GM21786 (cell line): ENCODE measurements around the gene JAZF1.

Source experiments
- ATAC-seq: cut with Tn5 transposase; IDR thresholded peaks from one replicate; pipeline ENCODE4 v1.9.1; 2021; ENCODE audit not compliant: unreplicated experiment

JAZF1 gene

GRCh38 chr7:28166982-28167715 lies 13.4 kb downstream of the JAZF1 start:
- no peak for ATAC-seq

- ATAC-seq: no peak
Observed at GRCh38 chr7:28165961-28166955, 14.3 kb downstream of the JAZF1 start.

- no peak for ATAC-seq
Observed at GRCh38 chr7:28165261-28165660, 15.3 kb downstream of the JAZF1 start.

GRCh38 chr7:28163949-28164348 lies 16.6 kb downstream of the JAZF1 start:
- no peak for ATAC-seq

GRCh38 chr7:28161331-28161730 lies 19.3 kb downstream of the JAZF1 start:
- no peak for ATAC-seq

GRCh38 chr7:28160551-28160991 lies 20.0 kb downstream of the JAZF1 start:
- ATAC-seq: no peak

GRCh38 chr7:28157831-28158416 lies 22.7 kb downstream of the JAZF1 start:
- no peak for ATAC-seq

- ATAC-seq: no peak
Observed at GRCh38 chr7:28157076-28157745, 23.4 kb downstream of the JAZF1 start.

- no peak for ATAC-seq
Observed at GRCh38 chr7:28156401-28156800, 24.2 kb downstream of the JAZF1 start.

- ATAC-seq: no peak
Observed at GRCh38 chr7:28155964-28156363, 24.6 kb downstream of the JAZF1 start.

GRCh38 chr7:28155019-28155660 lies 25.5 kb downstream of the JAZF1 start:
- ATAC-seq: peak; percentile 85

GRCh38 chr7:28152594-28152993 lies 28.0 kb downstream of the JAZF1 start:
- ATAC-seq: no peak

GRCh38 chr7:28151965-28152364 lies 28.6 kb downstream of the JAZF1 start:
- no peak for ATAC-seq

GRCh38 chr7:28149291-28150101 lies 31.1 kb downstream of the JAZF1 start:
- ATAC-seq: no peak

- ATAC-seq: no peak
Observed at GRCh38 chr7:28145931-28146330, 34.7 kb downstream of the JAZF1 start.

GRCh38 chr7:28145090-28145626 lies 35.4 kb downstream of the JAZF1 start:
- no peak for ATAC-seq

GRCh38 chr7:28144266-28144665 lies 36.3 kb downstream of the JAZF1 start:
- ATAC-seq: no peak

- ATAC-seq: no peak
Observed at GRCh38 chr7:28142650-28143049, 37.9 kb downstream of the JAZF1 start.

GRCh38 chr7:28140979-28141378 lies 39.6 kb downstream of the JAZF1 start:
- ATAC-seq: no peak
